PC-9 (cell line): ENCODE measurements around the gene ASTN2. TPM values are rescaled to one million over a fixed set of nuclear protein-coding genes. Genes with fewer than 3 reads are reported as not detected.

ENCODE experiments used
- BruUV-seq: library from RNA; stranded (reverse); fragments of 400-500 nt; replicated peaks from 2 replicates; lab custom pipeline; 2021; lab: Mats Ljungman, UMichigan
- CTCF ChIA-PET: fragments of 300-600 bp; sonication (Branson Sonifier 250); formaldehyde crosslinking; loops from one replicate; lab custom pipeline; 2022; ENCODE audit warnings: antibody characterized with exemption; lab: Charles Lee
- POLR2A ChIA-PET: fragments of 300-600 bp; sonication (Branson Sonifier 250); formaldehyde crosslinking; loops from one replicate; lab custom pipeline; 2022; ENCODE audit warnings: antibody characterized with exemption; ENCODE audit not compliant: unreplicated experiment; lab: Charles Lee
- DNase-seq, 2 experiments: peaks; one replicate each; pipeline versions ENCODE4 v3.0.0 to v3.0.0-alpha.2; 2015 to 2022; ENCODE audit warnings: mixed read lengths in 1 of 2
- H2AFZ ChIP-seq: fragments of 200-600 bp; sonication (generic); 2 replicates; pipeline ENCODE4 v1.8.1; 2017; ENCODE audit warnings: antibody characterized with exemption
- H3F3A ChIP-seq: fragments of 200-600 bp; sonication (generic); 2 replicates; pipeline ENCODE4 v1.8.1; 2017; ENCODE audit warnings: antibody characterized with exemption, mild to moderate bottlenecking, low read depth; ENCODE audit not compliant: insufficient read depth
- H3K27ac ChIP-seq: fragments of 200-600 bp; sonication (generic); 2 replicates; pipeline ENCODE4 v1.6.1; 2016; ENCODE audit warnings: mixed run types
- H3K27me3 ChIP-seq: fragments of 200-600 bp; sonication (generic); 2 replicates; pipeline ENCODE4 v1.6.1; 2016; ENCODE audit warnings: low read depth, mixed run types; ENCODE audit not compliant: insufficient read depth
- H3K36me3 ChIP-seq: fragments of 200-600 bp; sonication (generic); 2 replicates; pipeline ENCODE4 v1.6.1; 2016; ENCODE audit warnings: low read depth, mixed run types
- H3K4me1 ChIP-seq: fragments of 200-600 bp; sonication (generic); replicated peaks from 2 replicates; pipeline ENCODE4 v1.6.1; 2016; ENCODE audit warnings: mixed run types; ENCODE audit not compliant: insufficient read depth
- H3K4me2 ChIP-seq: fragments of 200-600 bp; sonication (generic); 2 replicates; pipeline ENCODE4 v1.6.1; 2017; ENCODE audit warnings: mixed run types
- H3K4me3 ChIP-seq: fragments of 200-600 bp; sonication (generic); 2 replicates; pipeline ENCODE4 v1.6.1; 2016; ENCODE audit warnings: mixed run types
- H3K79me2 ChIP-seq: fragments of 200-600 bp; sonication (generic); 2 replicates; pipeline ENCODE4 v1.6.1; 2017; ENCODE audit warnings: low read depth, mixed run types
- H3K9me2 ChIP-seq: fragments of 200-600 bp; sonication (generic); 2 replicates; pipeline ENCODE4 v1.8.1; 2017; ENCODE audit warnings: mild to moderate bottlenecking; ENCODE audit not compliant: insufficient read depth
- H3K9me3 ChIP-seq: fragments of 200-600 bp; sonication (generic); 2 replicates; pipeline ENCODE4 v1.8.1; 2016; ENCODE audit warnings: low read depth; ENCODE audit not compliant: insufficient read depth
- H4K20me1 ChIP-seq: fragments of 200-600 bp; sonication (generic); 2 replicates; pipeline ENCODE4 v1.8.1; 2017; ENCODE audit not compliant: insufficient read depth
- EZH2 ChIP-seq: fragments of 200-600 bp; sonication (generic); IDR thresholded peaks from 2 replicates; pipeline ENCODE4 v1.8.0; 2017; ENCODE audit warnings: antibody characterized with exemption, low read depth
- intact Hi-C: fragments of 100-400 bp; cut with micrococcal nuclease; formaldehyde crosslinking; loops from one replicate; pipeline ENCODE4 v1.10.0; 2022; ENCODE audit not compliant: unreplicated experiment
- total RNA-seq: library from RNA; stranded (reverse); gene quantifications from 2 replicates; pipeline ENCODE4 v1.2.3, GENCODE V29; 2021
- TF ChIP-seq, protein P1 (sequence below): fragments of 200-600 bp; sonication (generic); conservative IDR thresholded peaks from 2 replicates; pipeline ENCODE4 v1.6.1; 2017; ENCODE audit warnings: mixed run types, antibody characterized with exemption, mild to moderate bottlenecking, moderate library complexity

Gene ASTN2
- total RNA-seq, 1 experiment from 2014 or later: 6.2 TPM

DNA sequence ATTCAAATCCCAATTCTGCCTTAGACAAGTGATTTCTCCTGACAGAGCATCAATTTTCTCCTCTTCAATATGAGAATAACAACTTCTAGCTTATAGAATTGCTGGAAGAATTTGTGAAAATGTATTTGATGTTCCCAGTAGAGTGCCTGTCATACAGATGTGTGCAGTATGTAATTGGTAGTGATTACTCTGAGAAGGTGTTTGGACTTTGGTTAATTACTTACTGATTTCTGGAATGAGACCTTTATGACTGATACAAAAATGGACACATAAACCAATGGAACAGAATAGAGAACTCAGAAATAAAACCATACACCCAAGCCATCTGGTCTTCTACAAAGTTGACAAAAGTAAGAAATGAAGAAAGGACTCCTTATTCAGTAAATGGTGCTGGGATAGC, 829.7 kb downstream of the ASTN2 start:
- POLR2A ChIA-PET: no interaction called here

DNA sequence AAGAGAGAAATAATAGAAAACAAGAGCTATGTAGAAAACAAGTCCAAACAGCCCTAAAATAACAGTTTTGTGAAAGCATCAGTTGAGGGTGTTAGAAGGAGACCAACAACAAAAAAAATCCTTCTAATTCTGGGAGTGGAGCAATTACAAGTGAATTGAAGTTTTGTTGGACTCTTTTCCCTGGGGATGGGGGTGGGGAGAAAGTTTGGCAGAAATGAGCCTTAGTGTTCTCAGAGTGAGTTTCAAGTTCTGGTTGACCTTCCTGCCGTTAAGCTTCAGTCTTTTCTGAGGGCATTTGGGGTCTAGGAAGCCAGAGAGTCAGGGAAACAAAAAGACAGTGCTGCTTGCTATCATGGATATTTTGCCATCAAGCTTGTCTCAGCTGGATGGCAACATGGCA, 834.0 kb downstream of the ASTN2 start:
- no peak overlapping the region for H3K4me2 ChIP-seq
- H3K9me3 ChIP-seq: no peaks in the 10 kb centered on the region
- H3K4me3 ChIP-seq: no peak overlapping the region
- H3K27me3 ChIP-seq: no peaks in the 10 kb centered on the region
- CTCF ChIA-PET: no interaction called here
- no peaks in the 10 kb centered on the region for H3K4me1 ChIP-seq
- no peaks in the 10 kb centered on the region for H3K79me2 ChIP-seq
- H2AFZ ChIP-seq: no peak overlapping the region
- H3F3A ChIP-seq: no peaks in the 10 kb centered on the region
- H3K36me3 ChIP-seq: no peaks in the 10 kb centered on the region
- BruUV-seq: no TSS peak
- intact Hi-C loops: no loop called here
- no peak overlapping the region for H3K27ac ChIP-seq
- TF ChIP-seq, protein P1, sequence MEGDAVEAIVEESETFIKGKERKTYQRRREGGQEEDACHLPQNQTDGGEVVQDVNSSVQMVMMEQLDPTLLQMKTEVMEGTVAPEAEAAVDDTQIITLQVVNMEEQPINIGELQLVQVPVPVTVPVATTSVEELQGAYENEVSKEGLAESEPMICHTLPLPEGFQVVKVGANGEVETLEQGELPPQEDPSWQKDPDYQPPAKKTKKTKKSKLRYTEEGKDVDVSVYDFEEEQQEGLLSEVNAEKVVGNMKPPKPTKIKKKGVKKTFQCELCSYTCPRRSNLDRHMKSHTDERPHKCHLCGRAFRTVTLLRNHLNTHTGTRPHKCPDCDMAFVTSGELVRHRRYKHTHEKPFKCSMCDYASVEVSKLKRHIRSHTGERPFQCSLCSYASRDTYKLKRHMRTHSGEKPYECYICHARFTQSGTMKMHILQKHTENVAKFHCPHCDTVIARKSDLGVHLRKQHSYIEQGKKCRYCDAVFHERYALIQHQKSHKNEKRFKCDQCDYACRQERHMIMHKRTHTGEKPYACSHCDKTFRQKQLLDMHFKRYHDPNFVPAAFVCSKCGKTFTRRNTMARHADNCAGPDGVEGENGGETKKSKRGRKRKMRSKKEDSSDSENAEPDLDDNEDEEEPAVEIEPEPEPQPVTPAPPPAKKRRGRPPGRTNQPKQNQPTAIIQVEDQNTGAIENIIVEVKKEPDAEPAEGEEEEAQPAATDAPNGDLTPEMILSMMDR: no peak
- TF ChIP-seq EZH2: no peak
- DNase-seq: no peak
- POLR2A ChIA-PET: no interaction called here
- no peaks in the 10 kb centered on the region for H3K9me2 ChIP-seq
- no peaks in the 10 kb centered on the region for H4K20me1 ChIP-seq

More for the DNA sequence above, 829.7 kb downstream of the ASTN2 start:
- no peak overlapping the region for H3K4me2 ChIP-seq
- no peaks in the 10 kb centered on the region for H3K4me1 ChIP-seq
- H3F3A ChIP-seq: no peaks in the 10 kb centered on the region
- H3K79me2 ChIP-seq: no peaks in the 10 kb centered on the region
- intact Hi-C loops: no loop called here
- no peak for DNase-seq
- H3K36me3 ChIP-seq: no peaks in the 10 kb centered on the region
- no TSS peak for BruUV-seq
- no peak overlapping the region for H3K27ac ChIP-seq
- CTCF ChIA-PET: no interaction called here
- H2AFZ ChIP-seq: no peak overlapping the region
- H4K20me1 ChIP-seq: no peaks in the 10 kb centered on the region
- no peak for TF ChIP-seq EZH2
- TF ChIP-seq, protein P1: no peak
- no peak overlapping the region for H3K4me3 ChIP-seq
- H3K9me3 ChIP-seq: peaks cover 11% of the 10 kb centered on the region; the same call in 1 of the 2 replicates
- no peaks in the 10 kb centered on the region for H3K9me2 ChIP-seq
- H3K27me3 ChIP-seq: no peaks in the 10 kb centered on the region

DNA sequence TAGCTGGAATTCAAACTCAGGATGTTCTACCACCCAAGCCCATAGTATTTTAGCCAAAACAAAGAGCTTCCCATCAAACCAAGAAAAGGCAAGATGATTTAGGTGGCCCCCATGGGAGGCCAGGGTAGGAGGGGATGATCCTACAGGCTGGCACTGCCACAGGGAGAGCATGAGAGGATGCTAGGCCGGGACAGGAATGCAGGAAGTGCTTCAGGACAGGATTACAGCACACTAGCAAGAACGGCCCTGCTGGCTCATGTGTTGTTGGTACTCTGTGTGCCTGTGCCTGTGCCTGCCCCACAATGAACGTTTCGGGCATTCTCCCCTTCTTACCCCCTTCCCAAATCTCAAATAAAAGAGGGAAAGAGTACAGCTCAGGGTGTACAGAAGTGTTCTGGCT, 838.5 kb downstream of the ASTN2 start:
- no peaks in the 10 kb centered on the region for H3K9me2 ChIP-seq
- no peaks in the 10 kb centered on the region for H3K79me2 ChIP-seq
- peaks cover 8% of the 10 kb centered on the region for H3F3A ChIP-seq
- H2AFZ ChIP-seq: no peak overlapping the region
- H3K27ac ChIP-seq: no peak overlapping the region
- DNase-seq: no peak
- no peaks in the 10 kb centered on the region for H3K36me3 ChIP-seq
- ChIA-PET POLR2A (no interaction called here), CTCF (interaction anchor here (0.6 kb wide), 1 partner anchor 341 kb away, joined by 3 read pairs; no protein-coding TSS in a partner anchor)
- H3K4me1 ChIP-seq: peaks cover 15% of the 10 kb centered on the region; the same call in 1 of the 2 replicates
- H4K20me1 ChIP-seq: no peaks in the 10 kb centered on the region
- H3K4me2 ChIP-seq: no peak overlapping the region
- no peaks in the 10 kb centered on the region for H3K27me3 ChIP-seq
- H3K9me3 ChIP-seq: no peaks in the 10 kb centered on the region
- TF ChIP-seq, protein P1: no peak
- no peak for TF ChIP-seq EZH2
- no TSS peak for BruUV-seq
- intact Hi-C loops: loop anchor here (10.0 kb wide), 2 partner anchors 572 to 902 kb away; no protein-coding TSS in a partner anchor
- H3K4me3 ChIP-seq: no peak overlapping the region
